HEK293 (cell line): ENCODE measurements around the gene SLC35A4.

Experiments used
- CTCF ChIA-PET: fragments of 350-600 bp; formaldehyde crosslinking; extraction: SDS; loops from one replicate; lab custom pipeline; 2021; ENCODE audit warnings: antibody characterized with exemption; lab: Yijun Ruan, JAX
- POLR2A ChIA-PET: fragments of 300-600 bp; formaldehyde crosslinking; extraction: SDS; loops from one replicate; lab custom pipeline; 2020; ENCODE audit warnings: antibody characterized with exemption, inconsistent platforms; lab: Yijun Ruan, JAX
- H3K27ac ChIP-seq: fragments of 200-500 bp; sonication (Bioruptor generic); 2 replicates; pipeline ENCODE4 v1.5.1; 2014; ENCODE audit warnings: low read depth, low read length, control low read depth, inconsistent platforms; ENCODE audit errors: extremely low read depth
- H3K36me3 ChIP-seq, 2 experiments: fragments of 200-500 bp in 1 of 2; sonication (Bioruptor generic) in 1 of 2; 1 replicate in 1 of 2; 2 replicates in 1 of 2; pipeline ENCODE4 v1.5.1; 2014 to 2017; ENCODE audit warnings: inconsistent platforms in 2 of 2, low read length in 2 of 2; ENCODE audit not compliant: control insufficient read depth in 2 of 2, insufficient read depth in 1 of 2
- H3K4me1 ChIP-seq: fragments of 200-500 bp; sonication (Bioruptor generic); 2 replicates; pipeline ENCODE4 v1.5.1; 2014; ENCODE audit warnings: mild to moderate bottlenecking, low read length, inconsistent platforms; ENCODE audit not compliant: control insufficient read depth, insufficient read depth
- H3K4me3 ChIP-seq: 2 replicates; pipeline ENCODE4 v1.5.1; 2011; ENCODE audit warnings: low read depth, mild to moderate bottlenecking, control low read depth, low read length, moderate library complexity
- H3K9me3 ChIP-seq: fragments of 200-500 bp; sonication (Bioruptor generic); 2 replicates; pipeline ENCODE4 v1.5.1; 2014; ENCODE audit warnings: low read depth, low read length, inconsistent platforms; ENCODE audit not compliant: control insufficient read depth, insufficient read depth
- KLF8 ChIP-seq: fragments of 450-650 bp; formaldehyde crosslinking; IDR thresholded peaks from 2 replicates; pipeline ENCODE4 v1.5.1; 2016; ENCODE audit warnings: missing biosample characterization, missing genetic modification characterization
- MEIS1 ChIP-seq: sonication (generic); formaldehyde crosslinking; IDR thresholded peaks from 2 replicates; pipeline ENCODE4 v1.8.1; 2022; ENCODE audit warnings: missing genetic modification reagents, mild to moderate bottlenecking, borderline replicate concordance
- PRDM10 ChIP-seq: fragments of 450-650 bp; formaldehyde crosslinking; IDR thresholded peaks from 2 replicates; pipeline ENCODE4 v1.5.1; 2016; ENCODE audit warnings: missing biosample characterization, missing genetic modification characterization
- SCRT2 ChIP-seq: fragments of 450-650 bp; formaldehyde crosslinking; IDR thresholded peaks from 2 replicates; pipeline ENCODE4 v1.5.1; 2016; ENCODE audit warnings: missing biosample characterization, missing genetic modification characterization
- ZNF121 ChIP-seq: fragments of 450-650 bp; formaldehyde crosslinking; IDR thresholded peaks from 2 replicates; pipeline ENCODE4 v1.5.1; 2016; ENCODE audit warnings: missing biosample characterization, missing genetic modification characterization
- ZNF175 ChIP-seq: fragments of 450-650 bp; formaldehyde crosslinking; IDR thresholded peaks from 2 replicates; pipeline ENCODE4 v1.5.1; 2016; ENCODE audit warnings: missing biosample characterization, missing genetic modification characterization
- ZNF19 ChIP-seq: fragments of 450-650 bp; formaldehyde crosslinking; IDR thresholded peaks from 2 replicates; pipeline ENCODE4; 2016; ENCODE audit warnings: missing biosample characterization, missing genetic modification characterization, low read depth
- ZNF221 ChIP-seq: fragments of 450-650 bp; formaldehyde crosslinking; IDR thresholded peaks from 2 replicates; pipeline ENCODE4 v1.5.1; 2017; ENCODE audit warnings: missing biosample characterization, missing genetic modification characterization, borderline replicate concordance
- ZNF521 ChIP-seq: fragments of 450-650 bp; formaldehyde crosslinking; IDR thresholded peaks from 2 replicates; pipeline ENCODE4 v1.5.1; 2017; ENCODE audit warnings: missing biosample characterization, mild to moderate bottlenecking, missing genetic modification characterization
- ZNF549 ChIP-seq: fragments of 450-650 bp; IDR thresholded peaks from 2 replicates; pipeline ENCODE4 v1.5.1; 2018; ENCODE audit warnings: missing biosample characterization, missing genetic modification characterization, mild to moderate bottlenecking, inconsistent platforms, moderate library complexity
- ZNF580 ChIP-seq: fragments of 450-650 bp; formaldehyde crosslinking; IDR thresholded peaks from 2 replicates; pipeline ENCODE4 v1.5.1; 2016; ENCODE audit warnings: missing biosample characterization, missing genetic modification characterization
- ZNF596 ChIP-seq: fragments of 450-650 bp; IDR thresholded peaks from 2 replicates; pipeline ENCODE4 v1.5.0; 2018; ENCODE audit warnings: missing biosample characterization, mild to moderate bottlenecking, missing genetic modification characterization, moderate library complexity
- ZNF654 ChIP-seq: fragments of 450-650 bp; formaldehyde crosslinking; IDR thresholded peaks from 2 replicates; pipeline ENCODE4 v1.5.1; 2016; ENCODE audit warnings: low read depth, missing biosample characterization, missing genetic modification characterization
- ZNF704 ChIP-seq: fragments of 450-650 bp; formaldehyde crosslinking; IDR thresholded peaks from 2 replicates; pipeline ENCODE4 v1.5.1; 2016; ENCODE audit warnings: missing biosample characterization, missing genetic modification characterization
- ZNF707 ChIP-seq: fragments of 450-650 bp; formaldehyde crosslinking; IDR thresholded peaks from 2 replicates; pipeline ENCODE4 v1.5.1; 2016; ENCODE audit warnings: missing biosample characterization, missing genetic modification characterization
- ZNF777 ChIP-seq: fragments of 450-650 bp; formaldehyde crosslinking; IDR thresholded peaks from 2 replicates; pipeline ENCODE4 v1.5.1; 2017; ENCODE audit warnings: missing biosample characterization, missing genetic modification characterization, borderline replicate concordance
- ZNF843 ChIP-seq: fragments of 450-650 bp; formaldehyde crosslinking; IDR thresholded peaks from 2 replicates; pipeline ENCODE4 v1.5.1; 2016; ENCODE audit warnings: missing biosample characterization, missing genetic modification characterization
- ZSCAN18 ChIP-seq: fragments of 450-650 bp; formaldehyde crosslinking; IDR thresholded peaks from 2 replicates; pipeline ENCODE4 v1.5.1; 2016; ENCODE audit warnings: missing biosample characterization, missing genetic modification characterization

SLC35A4 gene

GRCh38 chr5:140568443-140569063, 3.9 kb downstream of the SLC35A4 start:
- H3K9me3 ChIP-seq, result no peaks in the 10 kb centered on the region
- TF ChIP-seq ZNF654 (tag by site-specific recombination) (no peak), PRDM10 (tag by site-specific recombination) (no peak), SCRT2 (peak; percentile 62; the same call in 1 of the 2 replicates), ZNF221 (no peak)
- CTCF ChIA-PET, result interaction anchor here (0.6 kb wide), 1 partner anchor 21 kb away, joined by 3 read pairs; no protein-coding TSS in a partner anchor
- no peak overlapping the region for H3K27ac ChIP-seq
- peaks cover 6 to 32% of the 10 kb centered on the region in 2 experiments; a peak in 2 of 3 replicates for H3K36me3 ChIP-seq
- no peak overlapping the region for H3K4me3 ChIP-seq
- POLR2A ChIA-PET, result interaction anchor here (1.0 to 1.1 kb wide), 2 partner anchors 11 to 79 kb away, joined by 3 read pairs; partner anchors contain the start of genes IK and SRA1
- H3K4me1 ChIP-seq, result 0 out of 2 replicates have a peak, but pooled peaks cover under 1% of the 10 kb centered on the region

- CTCF ChIA-PET, result interaction anchor here (1.1 to 1.7 kb wide), 2 partner anchors 8 to 218 kb away, joined by 3 to 4 read pairs; no protein-coding TSS in a partner anchor
- H3K27ac ChIP-seq, result no peak overlapping the region
These were observed 4.6 kb downstream of the SLC35A4 start for GRCh38 chr5:140569197-140569596.

GRCh38 chr5:140570058-140570457, 5.4 kb downstream of the SLC35A4 start:
- Histone ChIP-seq H3K9me3 (no peaks in the 10 kb centered on the region), H3K4me3 (no peak overlapping the region), H3K4me1 (no peaks in the 10 kb centered on the region), H3K27ac (no peak overlapping the region), H3K36me3 (peaks cover 6 to 32% of the 10 kb centered on the region in 2 experiments; a peak in 2 of 3 replicates)
- ChIA-PET POLR2A (interaction anchor here (1.4 kb wide), 1 partner anchor 77 kb away, joined by 4 read pairs; the partner anchor contains the start of genes IK and NDUFA2), CTCF (interaction anchor here (1.1 to 1.7 kb wide), 2 partner anchors 9 to 218 kb away, joined by 3 to 4 read pairs; no protein-coding TSS in a partner anchor)
- TF ChIP-seq ZSCAN18 (no peak), ZNF843 (tag by site-specific recombination) (no peak), KLF8 (no peak)

More at GRCh38 chr5:140569197-140569596, 4.6 kb downstream of the SLC35A4 start:
- TF ChIP-seq ZNF777 (tag by site-specific recombination) (no peak), ZNF707 (tag by site-specific recombination) (no peak), ZNF549 (tag by site-specific recombination) (no peak)
- TF ChIP-seq, all 188 proteins: peak for 0
- H3K9me3 ChIP-seq, result no peaks in the 10 kb centered on the region
- no peak overlapping the region for H3K4me3 ChIP-seq
- POLR2A ChIA-PET, result interaction anchor here (1.0 kb wide), 1 partner anchor 79 kb away, joined by 3 read pairs; the partner anchor contains the start of gene IK
- peaks cover 6 to 32% of the 10 kb centered on the region in 2 experiments; a peak in 2 of 3 replicates for H3K36me3 ChIP-seq
- H3K4me1 ChIP-seq, result no peaks in the 10 kb centered on the region

GRCh38 chr5:140570488-140570887, 5.9 kb downstream of the SLC35A4 start:
- Histone ChIP-seq H3K36me3 (peaks cover 6 to 32% of the 10 kb centered on the region in 2 experiments; a peak in 2 of 3 replicates), H3K27ac (no peak overlapping the region), H3K4me1 (no peaks in the 10 kb centered on the region), H3K9me3 (no peaks in the 10 kb centered on the region), H3K4me3 (no peak overlapping the region)
- CTCF ChIA-PET, result interaction anchor here (1.1 to 1.7 kb wide), 2 partner anchors 9 to 219 kb away, joined by 3 to 4 read pairs; no protein-coding TSS in a partner anchor
- POLR2A ChIA-PET, result interaction anchor here (1.4 kb wide), 1 partner anchor 77 kb away, joined by 4 read pairs; the partner anchor contains the start of genes IK and NDUFA2
- TF ChIP-seq MEIS1 (CRISPR knock-in tag), result no peak
- no peak for TF ChIP-seq ZNF121
- TF ChIP-seq ZNF19, result no peak
- no peak for TF ChIP-seq ZNF175 (tag by site-specific recombination)
- no peak for TF ChIP-seq ZNF596 (tag by site-specific recombination)
- no peak for TF ChIP-seq ZNF580 (tag by site-specific recombination)
- no peak for TF ChIP-seq ZNF521 (tag by site-specific recombination)
- no peak for TF ChIP-seq ZNF704 (tag by site-specific recombination)
